Prostate gland (tissue), 2 donors: Measurements from ENCODE around the gene CCDC170. TPM values are rescaled to one million over a fixed set of nuclear protein-coding genes. Genes with fewer than 3 reads are reported as not detected.

ENCODE experiments used
- DNase-seq: peaks from one replicate; pipeline ENCODE4 v3.0.0-alpha.2; 2019; ENCODE audit warnings: low spot score
- H3K27ac ChIP-seq, 2 donors: fragments of 200-600 bp; sonication (generic); 2 replicates each; pipeline ENCODE4 v1.5.1; 2017 to 2019
- H3K27me3 ChIP-seq: fragments of 200-600 bp; sonication (generic); replicated peaks from 2 replicates; pipeline ENCODE4 v1.5.1; 2019; ENCODE audit not compliant: insufficient read depth
- H3K36me3 ChIP-seq, 2 donors: fragments of 200-600 bp; sonication (generic); 1 replicate in 1 of 2; 2 replicates in 1 of 2; pipeline versions ENCODE4 v1.5.1 to v1.8.1; 2017 to 2019
- H3K4me1 ChIP-seq: fragments of 200-600 bp; sonication (generic); replicated peaks from 2 replicates; pipeline ENCODE4 v1.5.1; 2019
- H3K4me3 ChIP-seq, 2 donors: fragments of 200-600 bp; sonication (generic); 2 replicates each; pipeline ENCODE4 v1.5.1; 2017 to 2019
- H3K9me3 ChIP-seq: fragments of 200-600 bp; sonication (generic); 2 replicates; pipeline ENCODE4 v1.5.1; 2017
- POLR2A ChIP-seq: fragments of 450-650 bp; IDR thresholded peaks from one replicate; pipeline ENCODE4 v1.6.1; 2016; ENCODE audit warnings: antibody characterized with exemption, mild to moderate bottlenecking
- POLR2AphosphoS5 ChIP-seq: sonication (generic); formaldehyde crosslinking; IDR thresholded peaks from one replicate; pipeline ENCODE4 v1.6.1; 2017; ENCODE audit warnings: antibody characterized with exemption
- WGBS: methylation state at CpG from one replicate; pipeline ENCODE4 v1.1.5; 2018; 5-methylcytosine and 5-hydroxymethylcytosine counted together
- intact Hi-C: fragments of 100-400 bp; cut with DNase I; formaldehyde crosslinking; loops from one replicate; pipeline ENCODE4 v1.14.2; 2022
- total RNA-seq, 2 donors: library from RNA; depleted of rRNA; stranded (reverse); fragments of >200 nt; gene quantifications; one replicate each; pipeline ENCODE4 v1.1.0, GENCODE V29; 2016
- TF ChIP-seq, protein P1 (sequence below), 4 experiments: fragments of 200-600 bp in 2 of 4; fragments of 450-650 bp in 2 of 4; sonication (generic) in 2 of 4; IDR thresholded peaks; 1 replicate in 3 of 4; 2 replicates in 1 of 4; pipeline ENCODE4 v1.5.1; 2016 to 2019; ENCODE audit warnings: antibody characterized with exemption in 4 of 4, mild to moderate bottlenecking in 2 of 4, moderate library complexity in 2 of 4

CCDC170 gene
- total RNA-seq, 2 donors from 2014 or later = 0.32 to 0.85 TPM

- DNase-seq = no peak
- Histone ChIP-seq H3K4me1 (no peaks in the 10 kb centered on the region), H3K27ac (no peak overlapping the region), H3K4me3 (no peak overlapping the region), H3K27me3 (no peaks in the 10 kb centered on the region), H3K9me3 (no peaks in the 10 kb centered on the region), H3K36me3 (no peaks in the 10 kb centered on the region)
- TF ChIP-seq POLR2AphosphoS5 = no peak
- TF ChIP-seq, protein P1, sequence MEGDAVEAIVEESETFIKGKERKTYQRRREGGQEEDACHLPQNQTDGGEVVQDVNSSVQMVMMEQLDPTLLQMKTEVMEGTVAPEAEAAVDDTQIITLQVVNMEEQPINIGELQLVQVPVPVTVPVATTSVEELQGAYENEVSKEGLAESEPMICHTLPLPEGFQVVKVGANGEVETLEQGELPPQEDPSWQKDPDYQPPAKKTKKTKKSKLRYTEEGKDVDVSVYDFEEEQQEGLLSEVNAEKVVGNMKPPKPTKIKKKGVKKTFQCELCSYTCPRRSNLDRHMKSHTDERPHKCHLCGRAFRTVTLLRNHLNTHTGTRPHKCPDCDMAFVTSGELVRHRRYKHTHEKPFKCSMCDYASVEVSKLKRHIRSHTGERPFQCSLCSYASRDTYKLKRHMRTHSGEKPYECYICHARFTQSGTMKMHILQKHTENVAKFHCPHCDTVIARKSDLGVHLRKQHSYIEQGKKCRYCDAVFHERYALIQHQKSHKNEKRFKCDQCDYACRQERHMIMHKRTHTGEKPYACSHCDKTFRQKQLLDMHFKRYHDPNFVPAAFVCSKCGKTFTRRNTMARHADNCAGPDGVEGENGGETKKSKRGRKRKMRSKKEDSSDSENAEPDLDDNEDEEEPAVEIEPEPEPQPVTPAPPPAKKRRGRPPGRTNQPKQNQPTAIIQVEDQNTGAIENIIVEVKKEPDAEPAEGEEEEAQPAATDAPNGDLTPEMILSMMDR (IDR thresholded peaks at IDR 0.05) = no peak
- no peak for TF ChIP-seq POLR2A
- WGBS = 97% methylated on average over 1 of the region's 1 CpG
- intact Hi-C loops = no loop called here
Measured at GRCh38 chr6:151498327-151498726, 4.5 kb downstream of the CCDC170 start.

DNA sequence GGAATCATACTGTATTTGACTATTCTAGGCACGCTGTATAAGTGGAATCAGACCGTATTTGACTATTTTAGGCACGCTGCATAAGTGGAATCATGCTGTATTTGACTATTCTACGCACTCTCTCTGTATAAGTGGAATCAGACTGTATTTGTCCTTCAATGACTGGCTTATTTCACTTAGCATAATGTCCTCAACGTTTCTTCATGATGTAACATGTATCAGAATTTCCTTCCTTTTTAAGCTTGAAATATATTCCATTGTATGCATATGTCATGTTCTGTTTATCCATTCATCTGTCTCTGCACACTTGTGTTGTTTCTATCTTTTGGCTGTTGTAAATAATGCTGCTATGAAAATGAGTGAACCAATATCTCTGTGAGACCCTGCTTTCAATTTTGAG is 5.7 kb downstream of the CCDC170 start:
- Histone ChIP-seq H3K4me3 (no peak overlapping the region), H3K27me3 (no peaks in the 10 kb centered on the region), H3K27ac (no peak overlapping the region), H3K4me1 (no peaks in the 10 kb centered on the region), H3K36me3 (no peaks in the 10 kb centered on the region), H3K9me3 (no peaks in the 10 kb centered on the region)
- WGBS = 77% methylated on average over 5 of the region's 5 CpGs
- DNase-seq = no peak
- TF ChIP-seq, protein P1 (IDR thresholded peaks at IDR 0.05) = no peak
- TF ChIP-seq POLR2AphosphoS5 = no peak
- no peak for TF ChIP-seq POLR2A
- intact Hi-C loops = no loop called here

GRCh38 chr6:151501511-151502136 is 7.8 kb downstream of the CCDC170 start:
- WGBS = 33% methylated on average over 1 of the region's 1 CpG
- Histone ChIP-seq H3K4me1 (no peaks in the 10 kb centered on the region), H3K4me3 (no peak overlapping the region), H3K27ac (no peak overlapping the region), H3K9me3 (no peaks in the 10 kb centered on the region), H3K27me3 (no peaks in the 10 kb centered on the region), H3K36me3 (no peaks in the 10 kb centered on the region)
- intact Hi-C loops = no loop called here
- DNase-seq = no peak
- TF ChIP-seq, protein P1 (IDR thresholded peaks at IDR 0.05) = no peak
- no peak for TF ChIP-seq POLR2A
- no peak for TF ChIP-seq POLR2AphosphoS5

GRCh38 chr6:151502499-151502898 is 8.7 kb downstream of the CCDC170 start:
- no peaks in the 10 kb centered on the region for H3K36me3 ChIP-seq
- no peak overlapping the region for H3K4me3 ChIP-seq
- no peak for DNase-seq
- 90% methylated on average over 4 of the region's 4 CpGs for WGBS
- intact Hi-C loops = no loop called here
- H3K27ac ChIP-seq = no peak overlapping the region
- no peaks in the 10 kb centered on the region for H3K4me1 ChIP-seq
- TF ChIP-seq, protein P1 (IDR thresholded peaks at IDR 0.05) = no peak
- TF ChIP-seq POLR2A = no peak
- no peak for TF ChIP-seq POLR2AphosphoS5
- H3K27me3 ChIP-seq = no peaks in the 10 kb centered on the region
- H3K9me3 ChIP-seq = no peaks in the 10 kb centered on the region

GRCh38 chr6:151506761-151507160 is 12.9 kb downstream of the CCDC170 start:
- Histone ChIP-seq H3K9me3 (no peaks in the 10 kb centered on the region), H3K4me3 (no peak overlapping the region), H3K27me3 (no peaks in the 10 kb centered on the region), H3K36me3 (no peaks in the 10 kb centered on the region), H3K27ac (no peak overlapping the region), H3K4me1 (no peaks in the 10 kb centered on the region)
- intact Hi-C loops = no loop called here
- no peak for DNase-seq
- TF ChIP-seq, protein P1 (IDR thresholded peaks at IDR 0.05) = no peak
- no peak for TF ChIP-seq POLR2AphosphoS5
- TF ChIP-seq POLR2A = no peak
- 89% methylated on average over 2 of the region's 2 CpGs for WGBS
